Activated CD4-positive, alpha-beta T cell treated with anti-CD3 and anti-CD28 coated beads for 24 hours (primary cell): ENCODE data around the gene SSBP2.
"Not testable (repeated sequence)": the region's sequence is repeated elsewhere in the genome, so short reads cannot be mapped to it uniquely, and the experiment has no call there.

Experiments
- DNase-seq, 2 donors: peaks; one replicate each; pipeline ENCODE4 v3.0.0-alpha.2; 2020; ENCODE audit warnings: low read depth in 2 of 2

Gene SSBP2

DNA sequence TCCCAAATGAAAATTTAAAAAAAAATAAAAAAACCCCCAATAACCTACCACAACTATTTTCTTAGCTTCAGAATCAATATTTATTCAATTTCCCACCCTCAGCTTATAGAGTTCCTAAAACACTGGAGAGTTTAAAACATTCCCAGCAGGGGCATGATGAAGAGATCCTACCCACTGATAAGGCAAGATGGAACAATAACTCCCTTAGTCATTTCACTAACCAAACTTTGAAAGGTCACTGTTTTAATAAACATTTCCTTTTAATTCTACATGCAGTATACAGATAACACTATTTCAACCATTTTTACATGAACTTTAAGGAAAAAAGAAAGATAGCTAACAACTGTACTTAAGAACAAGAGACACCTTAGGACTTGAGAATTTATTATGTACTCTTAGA, 322.0 kb downstream of the SSBP2 start:
- DNase-seq: no peak

DNA sequence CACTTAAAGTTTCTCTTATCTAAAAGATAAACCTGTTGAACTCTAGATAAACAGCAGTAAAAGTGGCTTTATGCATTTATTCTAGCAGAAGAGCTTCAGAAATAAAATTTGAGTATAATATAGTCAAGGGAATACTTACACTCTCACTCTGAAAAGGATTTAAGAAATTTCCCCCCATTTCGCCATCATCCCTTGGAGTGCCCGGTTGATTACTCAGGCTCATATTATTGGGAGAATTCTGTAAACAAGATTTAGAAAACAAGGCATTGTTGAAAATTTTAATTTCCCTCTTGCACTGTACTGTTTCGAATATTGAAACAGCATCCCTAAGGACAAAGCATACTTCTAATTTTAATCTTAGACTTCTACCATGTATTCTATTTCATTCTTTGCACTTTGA, 322.5 kb downstream of the SSBP2 start:
- DNase-seq: no peak

DNA sequence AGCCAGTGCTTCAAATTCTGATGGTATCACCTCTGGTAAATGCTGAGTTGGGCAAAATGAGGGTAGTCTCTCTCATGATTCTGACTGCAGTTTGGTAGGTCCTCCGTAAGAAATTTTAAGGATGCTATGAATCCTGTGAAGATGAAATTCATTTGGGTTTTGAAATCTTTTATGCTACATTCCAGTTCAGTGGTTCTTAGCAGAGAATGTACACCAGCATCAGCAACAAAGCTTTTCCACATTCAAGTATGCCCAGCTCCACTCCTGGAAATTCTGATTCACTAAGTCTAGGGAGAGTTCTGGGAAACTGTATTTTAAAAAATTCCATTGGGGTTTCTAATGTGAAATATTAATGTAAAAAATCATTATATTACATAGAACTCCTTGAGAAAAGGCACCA, 323.3 kb downstream of the SSBP2 start:
- DNase-seq: no peak

DNA sequence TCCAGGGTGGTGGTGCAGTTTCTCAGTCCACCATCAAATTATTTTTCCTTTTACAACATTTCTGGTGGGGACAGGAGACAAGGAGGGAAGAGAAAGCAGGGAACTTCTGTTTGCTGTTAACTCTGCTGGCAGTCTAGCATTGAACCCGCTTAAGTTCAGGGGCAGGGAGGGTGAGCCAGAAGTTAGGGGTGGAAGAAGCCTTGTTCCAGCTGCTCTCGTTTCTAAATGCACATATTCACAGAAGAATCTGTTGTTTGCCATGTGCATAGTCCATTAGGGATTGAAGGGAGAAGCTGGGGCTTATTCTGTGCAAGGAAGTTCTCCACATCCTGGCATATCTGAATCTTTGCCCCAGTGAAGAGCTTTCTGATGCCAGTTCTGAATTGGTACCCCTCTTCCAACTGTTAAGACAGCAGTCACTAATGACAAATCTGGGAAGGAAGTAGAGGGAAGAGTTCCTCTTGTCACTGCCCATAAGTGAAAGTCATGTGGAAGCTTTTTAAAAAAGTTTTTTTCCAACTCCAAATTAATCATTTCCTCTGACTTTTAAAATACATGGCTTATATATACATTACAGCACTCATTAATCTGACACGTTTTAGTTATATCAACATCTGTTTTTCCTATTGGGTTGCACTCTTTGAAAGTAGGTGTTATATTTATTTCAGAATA, 324.4 kb downstream of the SSBP2 start:
- DNase-seq: no peak

DNA sequence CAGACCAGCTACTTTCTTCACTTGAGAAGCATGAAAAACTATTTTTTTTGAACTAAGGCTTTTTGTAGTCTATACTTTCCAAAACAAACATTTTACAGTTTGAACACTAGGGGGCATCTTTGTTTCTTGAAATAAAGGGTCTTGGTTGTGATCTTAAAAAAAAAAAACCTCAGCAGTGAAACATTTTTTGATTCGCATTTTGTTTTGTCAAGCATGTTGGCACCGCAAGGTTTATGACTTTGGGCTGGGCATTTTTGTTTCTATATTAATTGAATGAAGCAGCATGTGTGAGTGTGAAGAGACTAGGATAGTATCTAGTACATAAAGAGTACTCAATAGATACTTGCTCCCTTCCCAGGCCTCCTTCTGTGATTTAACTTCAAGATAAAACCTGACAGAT, 325.3 kb downstream of the SSBP2 start:
- DNase-seq: no peak

DNA sequence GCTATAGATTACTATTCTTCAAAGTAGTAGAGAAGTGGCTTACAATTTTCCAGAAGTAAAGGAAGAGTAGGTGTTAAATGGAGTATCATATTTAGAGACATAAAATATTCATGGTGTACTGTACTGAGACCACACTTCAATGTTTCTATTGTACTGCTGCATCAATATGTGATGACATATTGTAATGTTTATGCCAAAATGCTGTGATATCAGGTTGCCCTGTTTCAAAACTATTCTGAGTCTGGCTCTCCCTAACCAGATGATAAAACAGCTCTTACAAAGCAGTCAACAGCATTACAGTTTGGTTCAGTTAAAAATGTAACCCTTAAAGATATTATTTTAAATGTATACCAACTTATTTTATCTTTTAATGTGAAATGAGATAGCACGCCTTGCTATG, 326.2 kb downstream of the SSBP2 start:
- no peak for DNase-seq

DNA sequence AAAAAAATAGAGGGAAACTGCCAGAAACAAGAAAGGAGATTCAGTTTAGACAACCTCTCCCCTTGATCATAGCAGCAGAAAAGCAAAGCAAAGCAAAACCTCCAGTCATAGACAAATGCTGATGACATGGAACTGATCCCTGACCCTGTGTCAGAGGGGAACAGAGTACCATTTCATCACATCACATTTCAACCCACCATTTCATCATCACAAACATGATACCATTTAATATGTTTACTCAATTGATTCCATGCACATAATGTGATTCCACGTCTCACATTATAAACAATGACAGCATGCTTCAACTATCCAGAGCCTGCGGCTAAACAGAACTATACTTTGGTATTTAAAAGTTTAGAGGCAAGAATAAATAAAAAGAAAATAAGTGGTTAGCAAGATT, 328.2 kb downstream of the SSBP2 start:
- no peak for DNase-seq

DNA sequence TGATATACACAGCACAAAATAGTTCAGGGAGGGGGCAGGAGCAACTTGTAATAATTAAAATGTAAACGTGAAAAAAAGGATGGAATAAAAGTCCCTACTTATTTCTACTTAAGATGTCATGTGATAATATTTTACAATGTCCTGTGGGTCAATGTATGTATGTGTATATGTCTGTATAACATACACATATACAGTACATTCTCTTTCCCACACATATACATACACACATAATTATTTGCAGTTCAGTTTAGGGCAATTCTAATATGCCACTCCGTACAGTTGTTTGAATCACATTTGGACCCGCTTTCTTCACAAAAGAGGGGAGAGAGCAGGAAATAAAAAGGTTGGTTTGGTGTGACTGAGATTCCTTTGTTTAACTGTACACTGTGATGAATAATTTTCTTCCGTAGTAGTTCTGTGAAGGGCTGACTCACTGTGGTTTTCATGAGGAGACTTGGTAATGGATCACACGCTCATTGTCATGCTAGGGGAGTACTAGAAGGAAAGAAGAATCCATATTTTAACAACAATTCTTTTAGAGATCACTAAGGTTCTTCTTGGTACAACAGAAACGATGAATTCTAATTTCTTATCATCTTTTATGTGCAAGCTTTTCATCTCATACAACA, 330.7 kb downstream of the SSBP2 start:
- no peak for DNase-seq

DNA sequence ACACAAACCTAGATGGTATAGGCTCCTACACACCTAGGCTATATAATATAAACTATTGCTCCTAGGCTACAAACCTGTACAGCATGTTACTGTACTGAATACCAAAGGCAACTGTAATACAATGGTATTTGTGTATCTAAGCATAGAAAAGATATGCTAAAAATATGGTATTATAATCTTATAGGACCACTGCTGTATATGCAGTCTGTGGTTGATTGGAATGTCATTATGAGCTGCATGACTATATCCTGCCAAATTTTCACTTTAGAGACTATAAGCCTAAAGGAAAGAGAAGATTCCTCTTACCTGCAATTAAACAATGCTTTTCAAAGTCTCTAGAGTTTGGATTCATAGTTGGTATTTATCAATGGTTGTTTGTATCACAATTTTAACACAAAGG, 332.3 kb downstream of the SSBP2 start:
- DNase-seq: no peak

DNA sequence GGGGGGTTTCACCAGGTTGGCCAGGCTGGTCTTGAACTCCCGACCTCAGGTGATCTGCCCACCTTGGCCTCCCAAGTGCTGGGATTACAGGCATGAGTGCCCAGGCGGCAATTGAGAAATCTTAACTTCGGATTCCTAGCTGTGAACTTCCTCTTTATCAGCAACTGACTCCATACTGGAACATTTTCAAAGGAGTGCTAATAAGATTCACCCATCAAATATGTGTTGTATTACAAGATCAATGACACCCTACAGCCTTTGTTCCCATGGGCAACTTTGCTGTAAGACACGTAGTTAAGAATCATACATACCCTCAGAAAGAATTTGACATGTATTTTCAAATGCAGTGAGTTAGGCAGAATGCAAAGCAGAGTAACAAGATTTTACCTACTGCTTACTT, 333.8 kb downstream of the SSBP2 start:
- DNase-seq: no peak

DNA sequence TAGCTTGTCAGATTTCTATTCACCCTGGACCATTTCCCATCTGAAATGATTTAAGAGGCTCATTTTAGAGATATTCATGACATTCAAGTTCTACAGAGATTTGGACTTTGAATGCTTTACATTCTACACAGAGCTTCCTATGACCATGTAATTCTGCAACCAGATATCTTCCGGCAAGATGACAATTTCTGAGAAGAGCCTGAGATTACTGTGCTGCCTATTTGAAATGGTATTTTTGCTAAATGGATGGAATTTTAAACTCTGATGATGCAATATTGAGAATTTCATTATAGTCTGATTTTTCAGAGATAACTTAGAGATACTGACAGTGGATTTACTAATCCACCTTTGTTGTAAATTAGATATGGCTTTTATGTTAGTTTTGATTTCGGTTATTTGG, 341.0 kb downstream of the SSBP2 start:
- no peak for DNase-seq

DNA sequence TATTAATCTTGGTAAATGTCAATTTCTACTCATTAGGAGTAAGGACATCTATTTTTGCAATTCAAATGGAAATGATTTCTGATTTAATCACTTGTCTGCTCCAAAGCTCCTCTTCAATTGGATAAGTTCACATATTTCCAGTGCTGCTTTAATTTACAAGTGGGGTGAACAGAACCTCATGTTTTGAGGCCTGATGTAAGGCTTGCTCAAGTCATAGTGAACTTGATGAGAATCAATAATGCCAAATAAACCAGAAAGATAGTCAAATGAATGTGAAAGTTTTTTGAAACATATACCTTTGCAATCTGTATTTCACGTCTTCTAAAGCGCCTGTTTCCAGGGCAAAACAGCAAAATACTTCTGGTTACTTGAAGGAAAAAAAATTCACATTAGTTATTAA, 341.5 kb downstream of the SSBP2 start:
- DNase-seq: no peak

DNA sequence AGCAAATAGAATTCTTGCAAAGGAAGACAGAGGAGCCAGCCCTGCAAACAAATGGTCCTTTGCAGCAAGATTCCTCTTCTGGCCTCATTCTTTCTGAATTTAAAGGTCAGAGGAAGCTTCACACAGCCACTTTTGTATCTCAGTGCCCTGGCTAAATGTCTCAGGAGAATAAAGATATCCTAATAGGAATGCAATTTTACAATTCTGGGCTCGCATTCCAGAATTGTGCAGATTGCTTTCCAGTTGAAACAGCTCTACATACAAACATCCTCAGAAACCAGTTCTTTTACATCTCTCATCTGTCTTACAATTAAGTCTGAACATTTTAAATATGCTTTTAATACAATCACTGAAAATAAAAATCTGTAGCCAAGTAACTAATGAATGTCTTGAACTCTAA, 342.4 kb downstream of the SSBP2 start:
- no peak for DNase-seq

DNA sequence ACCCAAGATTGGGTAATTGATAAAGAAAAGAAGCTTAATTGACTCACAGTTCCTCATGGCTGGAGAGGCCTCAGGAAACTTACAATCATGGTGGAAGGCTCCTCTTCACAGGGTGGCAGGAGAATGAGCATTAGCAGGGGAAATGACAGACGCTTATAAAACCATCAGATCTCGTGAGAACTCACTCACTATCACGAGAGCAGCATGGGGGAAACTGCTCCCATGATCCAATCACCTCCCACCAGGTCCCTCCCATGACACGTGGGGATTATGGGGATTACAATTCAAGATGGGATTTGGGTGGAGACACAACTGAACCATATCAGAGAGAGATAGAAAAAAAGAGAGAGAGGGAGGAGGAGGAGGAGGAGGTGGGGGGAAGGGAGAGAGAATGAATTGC, 343.1 kb downstream of the SSBP2 start:
- DNase-seq: not testable (repeated sequence)

DNA sequence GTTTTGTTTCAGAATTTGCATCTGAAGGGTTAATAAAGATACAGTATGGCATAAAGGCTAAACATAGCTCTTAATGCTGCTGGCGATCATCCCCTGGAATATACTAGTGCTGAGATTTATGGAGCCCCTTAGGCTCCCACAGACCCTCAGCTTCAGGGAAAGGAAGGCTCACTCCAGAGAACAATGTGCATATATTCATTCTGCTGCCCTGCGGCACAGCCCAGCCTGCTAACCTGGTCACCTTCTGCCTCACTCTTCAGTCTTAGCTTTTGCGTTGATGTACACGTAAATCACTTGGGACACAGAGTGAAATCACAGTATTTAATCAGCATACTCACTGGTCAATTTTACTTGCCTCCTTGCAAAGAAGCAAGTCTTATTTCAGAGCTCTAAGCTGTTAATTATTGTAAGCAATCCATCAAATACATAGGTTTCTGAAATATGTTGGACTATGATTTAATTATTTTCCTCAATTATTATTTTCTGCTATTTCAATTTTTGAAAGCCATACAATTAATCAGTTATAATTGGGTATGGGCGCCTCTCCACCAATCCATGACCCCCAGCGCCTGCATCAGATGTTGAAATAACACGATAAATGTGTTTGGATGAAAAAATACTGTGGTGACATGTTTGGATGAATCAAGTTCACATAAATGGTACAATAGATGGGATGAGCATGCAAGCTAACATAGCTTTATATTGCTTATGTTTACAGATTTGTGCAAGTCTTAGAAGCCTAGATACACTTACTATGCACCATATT, 345.6 kb downstream of the SSBP2 start:
- no peak for DNase-seq

DNA sequence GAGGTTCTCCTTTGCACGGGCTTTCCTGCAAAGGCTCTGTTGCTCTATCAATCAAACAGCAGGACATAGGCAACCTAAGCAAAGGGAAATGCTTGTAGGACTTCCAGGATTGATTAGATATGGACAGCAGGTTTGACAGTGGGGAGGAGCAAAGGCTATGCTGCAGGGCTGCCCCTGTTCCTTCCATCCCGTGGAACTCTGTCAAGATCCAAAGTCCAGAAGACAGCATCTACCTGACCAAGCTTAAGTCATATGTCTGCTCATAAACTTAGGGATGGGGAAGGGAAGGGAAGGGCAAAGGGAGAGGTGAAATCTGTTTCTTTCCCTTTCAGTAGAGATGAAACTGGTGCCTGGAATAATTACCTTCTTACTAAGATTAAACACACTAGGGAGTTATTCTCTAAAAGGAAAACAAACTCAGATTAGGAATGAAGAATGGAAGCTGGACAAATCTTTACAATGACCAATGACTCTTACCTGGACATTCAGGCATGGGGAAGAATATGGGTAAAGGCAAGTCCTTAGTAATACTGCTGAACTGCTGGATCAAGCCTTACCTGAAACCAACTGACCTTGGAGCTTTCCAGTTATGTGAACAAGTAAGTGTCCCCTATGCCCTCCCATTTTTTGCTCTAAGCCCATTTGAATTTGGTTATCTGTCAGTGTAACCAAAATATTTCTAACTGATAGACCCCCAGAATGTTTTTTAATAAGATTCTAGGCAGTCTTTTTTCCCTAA, 348.5 kb downstream of the SSBP2 start:
- no peak for DNase-seq

DNA sequence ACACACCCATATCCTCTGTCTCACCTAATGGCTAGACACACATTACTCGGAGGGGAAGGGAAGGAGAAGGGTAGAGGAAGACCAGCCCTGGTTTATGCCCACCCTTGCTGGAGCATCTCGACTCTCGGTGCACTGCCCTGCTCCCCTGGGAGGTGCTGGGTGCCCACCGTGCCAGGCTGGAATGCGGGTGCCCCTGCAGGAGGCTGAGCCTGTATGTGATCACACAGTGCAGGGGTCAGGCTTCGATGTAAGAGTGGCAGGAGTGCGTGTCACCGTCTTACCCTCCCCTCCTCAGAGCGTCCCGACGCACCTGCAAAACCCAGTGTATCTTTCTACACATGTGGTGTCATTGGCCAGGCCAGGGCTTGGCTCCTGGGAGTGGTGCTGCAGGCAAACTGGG, 349.6 kb downstream of the SSBP2 start:
- DNase-seq: no peak

DNA sequence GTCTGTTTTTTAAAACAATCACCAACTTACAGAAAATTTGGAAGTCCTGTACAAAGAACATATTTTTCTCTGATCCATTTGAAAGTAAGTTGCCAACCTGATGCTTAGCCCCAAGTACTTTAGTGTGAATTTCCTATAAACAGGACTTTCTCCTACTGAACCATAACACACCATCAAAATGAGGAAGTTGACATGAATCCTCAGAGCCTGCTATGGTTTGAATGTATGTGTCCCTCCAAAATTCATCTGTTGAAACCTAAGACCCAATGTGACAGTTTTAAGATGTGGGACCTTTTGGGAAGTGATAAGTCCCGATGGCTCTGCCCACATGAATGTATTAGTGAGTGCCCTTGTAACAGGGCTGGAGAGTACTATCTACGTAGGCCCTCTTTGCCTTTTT, 350.5 kb downstream of the SSBP2 start:
- DNase-seq: no peak

DNA sequence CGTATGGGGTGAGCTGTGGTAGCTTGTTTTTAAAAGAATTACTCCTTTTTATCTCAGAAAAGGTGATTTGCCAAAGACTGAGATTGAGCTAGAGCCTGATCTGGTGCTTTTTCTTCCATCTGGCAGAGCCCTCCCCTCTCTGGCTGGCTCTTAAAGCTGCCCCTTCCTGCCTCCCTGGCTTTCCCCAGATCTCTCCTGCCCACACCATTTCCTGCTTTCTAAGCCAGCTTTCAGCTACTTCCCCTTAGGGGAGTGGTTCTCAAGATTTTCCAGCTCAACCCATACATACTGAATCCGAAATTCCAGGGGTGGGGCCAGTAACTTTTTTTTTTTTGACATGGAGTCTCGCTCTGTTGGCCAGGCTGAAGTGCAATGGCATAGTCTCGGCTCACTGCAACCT, 352.2 kb downstream of the SSBP2 start:
- DNase-seq: no peak

DNA sequence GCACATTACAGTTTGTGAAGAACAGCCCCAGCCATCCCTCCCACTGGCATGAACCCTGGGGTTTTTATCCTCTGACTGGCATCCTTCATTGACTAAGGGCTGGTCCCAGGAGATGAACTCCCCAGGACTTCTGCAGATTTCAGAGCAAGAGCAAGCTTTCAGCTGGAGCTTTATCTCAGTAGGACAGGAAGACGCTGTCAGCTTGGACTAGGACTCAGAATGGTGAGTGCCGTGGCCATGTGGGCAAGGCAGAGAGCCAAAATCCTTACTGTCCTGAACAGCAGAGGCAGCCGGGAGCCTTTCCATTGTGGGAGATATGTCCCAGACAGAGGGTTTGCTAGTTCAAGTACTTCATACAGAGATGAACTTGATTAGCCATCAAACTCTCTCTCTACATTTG, 353.7 kb downstream of the SSBP2 start:
- DNase-seq: no peak

DNA sequence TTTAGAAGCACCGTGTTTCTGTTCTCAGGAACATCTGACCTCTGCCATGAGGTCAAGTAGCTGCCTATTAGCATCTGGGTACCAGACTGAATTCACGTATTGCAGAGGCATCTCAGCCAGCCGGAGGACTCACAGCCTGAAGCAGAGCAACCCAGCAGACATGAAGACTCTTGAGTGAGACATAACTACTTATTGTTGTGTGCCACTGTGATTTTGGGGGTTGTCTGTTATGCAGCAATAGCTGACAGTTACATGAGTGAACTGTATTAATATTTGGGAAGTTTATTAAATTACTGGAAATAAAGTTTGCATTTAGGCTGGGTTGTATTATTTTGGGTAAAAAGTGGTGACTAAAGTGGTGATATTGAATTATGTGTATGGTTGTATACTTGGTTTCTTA, 355.6 kb downstream of the SSBP2 start:
- no peak for DNase-seq
